ENCODE results near the gene SCUBE1. TPM values are rescaled to one million over a fixed set of nuclear protein-coding genes. Genes with fewer than 3 reads are reported as not detected.

SCUBE1 gene
- total RNA-seq, 1 experiment from 2014 or later: not detected

- DNase-seq (ENCODE audit: low read depth): no peak
Measured at GRCh38 chr22:43159484-43160178, 183.5 kb downstream of the SCUBE1 start.

- no peak for DNase-seq (ENCODE audit: low read depth)
Measured at GRCh38 chr22:43158778-43159483, 184.2 kb downstream of the SCUBE1 start.

- DNase-seq (ENCODE audit: low read depth): no peak
Measured at GRCh38 chr22:43157874-43158546, 185.2 kb downstream of the SCUBE1 start.

- no peak for DNase-seq (ENCODE audit: low read depth)
Measured at GRCh38 chr22:43156413-43156812, 186.8 kb downstream of the SCUBE1 start.

GRCh38 chr22:43155789-43156188, 187.4 kb downstream of the SCUBE1 start:
- peak; percentile 64 for DNase-seq (ENCODE audit: low read depth)

GRCh38 chr22:43154887-43155536, 188.2 kb downstream of the SCUBE1 start:
- no peak for DNase-seq (ENCODE audit: low read depth)

- no peak for DNase-seq (ENCODE audit: low read depth)
Measured at GRCh38 chr22:43153899-43154298, 189.3 kb downstream of the SCUBE1 start.

GRCh38 chr22:43152357-43153071, 190.7 kb downstream of the SCUBE1 start:
- DNase-seq (ENCODE audit: low read depth): peak; percentile 60

GRCh38 chr22:43152003-43152356, 191.2 kb downstream of the SCUBE1 start:
- no peak for DNase-seq (ENCODE audit: low read depth)

- peak; percentile 58 for DNase-seq (ENCODE audit: low read depth)
Measured at GRCh38 chr22:43151251-43152002, 191.7 kb downstream of the SCUBE1 start, which contains the start of gene TSPO. Gene TSPO, plus strand, starts transcription at chr22:43151559. Its CDS starts 7,680 bp downstream, at chr22:43159239.

- no peak for DNase-seq (ENCODE audit: low read depth)
Measured at GRCh38 chr22:43150731-43151206, 192.4 kb downstream of the SCUBE1 start.

- peak; percentile 29 for DNase-seq (ENCODE audit: low read depth)
Measured at GRCh38 chr22:43148581-43148980, 194.6 kb downstream of the SCUBE1 start.

GRCh38 chr22:43147821-43148220, 195.4 kb downstream of the SCUBE1 start:
- DNase-seq (ENCODE audit: low read depth): no peak

Other genes with a start within 250 kb of the SCUBE1 start
- gene BIK, start 232.6 kb downstream of the SCUBE1 start, total RNA-seq (2014; rRNA removed): not detected in 2 replicates
- 21.1 and 21.7 TPM in 2 replicates for gene MCAT, start 200.0 kb downstream of the SCUBE1 start, total RNA-seq (2014; rRNA removed)
- gene TSPO, start 191.8 kb downstream of the SCUBE1 start, total RNA-seq (2014; rRNA removed): 604 and 688 TPM in 2 replicates
- gene TTLL12, start 156.2 kb downstream of the SCUBE1 start, total RNA-seq (2014; rRNA removed): 52.8 and 58.9 TPM in 2 replicates
- not detected in 2 replicates for gene MPPED1, start 68.6 kb upstream of the SCUBE1 start, total RNA-seq (2014; rRNA removed)

Measured in LHCN-M2 (cell line).